Stimulated activated CD4-positive, alpha-beta T cell treated with anti-CD3 and anti-CD28 coated beads, Interleukin-4, amount 100 ng/mL, for 24 hours (primary cell): ENCODE data around the gene PKP3.
"Not testable (repeated sequence)": the region's sequence is repeated elsewhere in the genome, so short reads cannot be mapped to it uniquely, and the experiment has no call there.

Source experiments
- DNase-seq: peaks from one replicate; pipeline ENCODE4 v3.0.0-alpha.2; 2020

PKP3 gene

GRCh38 chr11:432501-433100 lies 38.6 kb downstream of the PKP3 start:
- no peak for DNase-seq

- DNase-seq, result no peak
These were observed 39.1 kb downstream of the PKP3 start for GRCh38 chr11:433111-433510.

- DNase-seq, result no peak
These were observed 39.6 kb downstream of the PKP3 start for GRCh38 chr11:433641-434040.

- no peak for DNase-seq
These were observed 40.5 kb downstream of the PKP3 start for GRCh38 chr11:434496-434895.

GRCh38 chr11:434999-435740 lies 41.2 kb downstream of the PKP3 start:
- DNase-seq, result not testable (repeated sequence)

- DNase-seq, result no peak
These were observed 43.3 kb downstream of the PKP3 start for GRCh38 chr11:437228-437870.

GRCh38 chr11:438101-438844 lies 44.3 kb downstream of the PKP3 start:
- no peak for DNase-seq

- DNase-seq, result no peak
These were observed 45.5 kb downstream of the PKP3 start for GRCh38 chr11:439315-440064.

GRCh38 chr11:440065-441042 lies 46.3 kb downstream of the PKP3 start:
- DNase-seq, result no peak

- DNase-seq, result no peak
These were observed 47.0 kb downstream of the PKP3 start for GRCh38 chr11:441043-441417.

- peak; percentile 65 for DNase-seq
These were observed 47.6 kb downstream of the PKP3 start, which contains the start of gene ANO9 for GRCh38 chr11:441418-442274. Gene ANO9 (minus strand): TSS chr11:442011. CDS start chr11:441926, 85 bp downstream.

- no peak for DNase-seq
These were observed 48.6 kb downstream of the PKP3 start for GRCh38 chr11:442611-443081.

GRCh38 chr11:443542-444199 lies 49.7 kb downstream of the PKP3 start:
- DNase-seq, result no peak

GRCh38 chr11:444396-445144 lies 50.6 kb downstream of the PKP3 start:
- DNase-seq, result no peak

- DNase-seq, result no peak
These were observed 52.0 kb downstream of the PKP3 start for GRCh38 chr11:445765-446588.

GRCh38 chr11:446891-447290 lies 52.9 kb downstream of the PKP3 start:
- no peak for DNase-seq

- peak; percentile 95 for DNase-seq
These were observed 54.1 kb downstream of the PKP3 start for GRCh38 chr11:447923-448731.
